ENCODE results near the gene CACNA1I. TPM values are rescaled to one million over a fixed set of nuclear protein-coding genes. Genes with fewer than 3 reads are reported as not detected.

The CACNA1I gene
- total RNA-seq, 4 donors from 2014 or later, result 0.16 to 0.57 (median 0.20) TPM

DNA sequence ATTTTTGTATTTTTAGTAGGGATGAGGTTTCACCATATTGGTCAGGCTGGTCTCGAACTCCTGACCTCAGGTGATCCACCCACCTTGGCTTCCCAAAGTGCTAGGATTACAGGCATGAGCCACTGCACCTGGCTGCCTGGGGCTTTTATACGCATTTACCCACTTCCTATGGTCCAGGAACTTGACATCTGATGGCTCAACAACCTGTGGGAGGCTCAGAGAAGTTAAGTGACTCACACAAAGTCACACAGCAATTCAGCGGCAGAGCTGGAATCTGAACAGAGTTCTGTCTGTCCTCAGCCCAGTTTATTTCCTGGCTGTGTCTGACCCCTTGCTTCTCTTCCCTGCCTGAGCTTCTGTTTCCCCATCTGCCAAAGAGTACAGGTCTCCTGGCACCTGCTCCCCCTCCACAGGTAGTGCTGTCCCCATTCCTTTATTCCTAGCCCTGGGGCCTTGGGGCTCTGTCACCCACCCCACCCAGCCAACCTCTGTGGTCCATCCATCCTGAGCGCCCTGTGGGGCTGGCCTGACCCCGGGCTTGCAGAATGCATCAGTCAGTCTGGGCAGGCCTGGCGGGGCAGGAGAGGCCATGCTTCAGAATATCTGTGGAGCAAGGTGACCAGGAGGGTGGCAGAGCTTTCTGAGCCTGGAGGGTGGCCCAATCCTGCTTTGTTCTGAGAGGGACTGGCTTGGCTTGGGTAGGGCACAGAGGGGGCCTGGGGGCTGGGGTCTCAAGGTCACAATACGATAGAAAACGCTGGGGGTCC lies 50.6 kb downstream of the CACNA1I start:
- TF ChIP-seq, protein P1, sequence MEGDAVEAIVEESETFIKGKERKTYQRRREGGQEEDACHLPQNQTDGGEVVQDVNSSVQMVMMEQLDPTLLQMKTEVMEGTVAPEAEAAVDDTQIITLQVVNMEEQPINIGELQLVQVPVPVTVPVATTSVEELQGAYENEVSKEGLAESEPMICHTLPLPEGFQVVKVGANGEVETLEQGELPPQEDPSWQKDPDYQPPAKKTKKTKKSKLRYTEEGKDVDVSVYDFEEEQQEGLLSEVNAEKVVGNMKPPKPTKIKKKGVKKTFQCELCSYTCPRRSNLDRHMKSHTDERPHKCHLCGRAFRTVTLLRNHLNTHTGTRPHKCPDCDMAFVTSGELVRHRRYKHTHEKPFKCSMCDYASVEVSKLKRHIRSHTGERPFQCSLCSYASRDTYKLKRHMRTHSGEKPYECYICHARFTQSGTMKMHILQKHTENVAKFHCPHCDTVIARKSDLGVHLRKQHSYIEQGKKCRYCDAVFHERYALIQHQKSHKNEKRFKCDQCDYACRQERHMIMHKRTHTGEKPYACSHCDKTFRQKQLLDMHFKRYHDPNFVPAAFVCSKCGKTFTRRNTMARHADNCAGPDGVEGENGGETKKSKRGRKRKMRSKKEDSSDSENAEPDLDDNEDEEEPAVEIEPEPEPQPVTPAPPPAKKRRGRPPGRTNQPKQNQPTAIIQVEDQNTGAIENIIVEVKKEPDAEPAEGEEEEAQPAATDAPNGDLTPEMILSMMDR (IDR thresholded peaks at IDR 0.05; ENCODE audit: low read depth), result no peak

GRCh38 chr22:39621826-39622225 lies 51.3 kb downstream of the CACNA1I start:
- TF ChIP-seq, protein P1 (IDR thresholded peaks at IDR 0.05; ENCODE audit: low read depth), result no peak

DNA sequence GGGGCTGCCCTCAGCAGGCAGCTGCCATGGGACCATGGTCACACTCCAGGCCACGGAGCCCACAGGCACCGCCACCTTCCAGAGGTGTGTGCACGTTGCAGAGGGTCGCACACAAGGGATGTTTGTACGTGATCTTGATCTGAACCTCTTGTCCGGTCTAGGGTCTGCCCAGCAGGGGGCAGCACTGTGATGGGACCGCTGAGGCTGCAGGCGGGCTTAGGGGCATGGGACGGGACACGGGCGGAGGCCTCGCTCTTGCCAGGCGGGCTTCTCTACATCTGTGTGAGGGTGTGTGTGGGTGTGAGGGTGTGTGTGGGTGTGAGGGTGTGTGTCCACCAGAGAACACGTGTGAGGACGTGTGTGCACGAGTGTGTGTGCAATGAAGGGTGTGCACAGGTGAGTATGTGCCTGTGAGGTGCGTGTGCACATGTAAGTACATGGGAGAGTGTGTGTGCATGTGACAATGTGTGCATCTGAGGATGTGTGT lies 52.4 kb downstream of the CACNA1I start:
- TF ChIP-seq, protein P1 (IDR thresholded peaks at IDR 0.05; ENCODE audit: low read depth), result no peak

- TF ChIP-seq, protein P1 (IDR thresholded peaks at IDR 0.05; ENCODE audit: low read depth), result no peak
These were observed 53.3 kb downstream of the CACNA1I start for GRCh38 chr22:39623603-39624500.

GRCh38 chr22:39624501-39624821 lies 53.9 kb downstream of the CACNA1I start:
- TF ChIP-seq, protein P1 (IDR thresholded peaks at IDR 0.05; ENCODE audit: low read depth), result no peak

GRCh38 chr22:39625569-39626537 lies 55.3 kb downstream of the CACNA1I start:
- TF ChIP-seq, protein P1 (IDR thresholded peaks at IDR 0.05; ENCODE audit: low read depth), result no peak
